A549 (cell line): ENCODE results near the gene PALLD. TPM values are rescaled to one million over a fixed set of nuclear protein-coding genes. Genes with fewer than 3 reads are reported as not detected.

Experiments
- ATAC-seq, 2 experiments: fragments of 200-7000 bp in 1 of 2; fragments of >200 bp in 1 of 2; cut with Nextera tagmentation in 1 of 2; cut with Tn5 transposase in 1 of 2; 3 replicates each; pipeline versions ENCODE4 v1.8.0 to v1.9.1; 2018 to 2020; ENCODE audit warnings: mild to moderate bottlenecking in 1 of 2, moderate library complexity in 1 of 2
- CTCF ChIA-PET: fragments of 300-600 bp; sonication (Branson Sonifier 250); formaldehyde crosslinking; extraction: SDS; loops from one replicate; lab custom pipeline; 2021; ENCODE audit warnings: antibody characterized with exemption, inconsistent platforms; lab: Yijun Ruan, JAX
- POLR2A ChIA-PET: fragments of 350-600 bp; formaldehyde crosslinking; extraction: SDS; loops from one replicate; lab custom pipeline; 2021; ENCODE audit warnings: antibody characterized with exemption, inconsistent platforms; lab: Yijun Ruan, JAX
- DNase-seq, 2 experiments: peaks; one replicate each; pipeline versions ENCODE4 v3.0.0 to v3.0.0-alpha.2; 2011 to 2016; ENCODE audit warnings: low read depth in 1 of 2, low spot score in 1 of 2
- FAIRE-seq: peaks from 2 replicates; lab custom pipeline; 2011; peaks lifted over from hg19 to GRCh38; lab: Jason Lieb, UNC
- H3K27ac ChIP-seq, 2 experiments: fragments of >200 bp; sonication (Bioruptor Twin); formaldehyde crosslinking; 3 replicates each; pipeline ENCODE4 v1.5.1; 2016 to 2017
- H3K4me1 ChIP-seq: fragments of >200 bp; sonication (Bioruptor Twin); formaldehyde crosslinking; 3 replicates; pipeline ENCODE4 v1.6.1; 2016
- H3K4me2 ChIP-seq: fragments of >200 bp; sonication (Bioruptor Twin); formaldehyde crosslinking; 3 replicates; pipeline ENCODE4 v1.6.1; 2016
- H3K4me3 ChIP-seq: fragments of >200 bp; sonication (Bioruptor Twin); formaldehyde crosslinking; 3 replicates; pipeline ENCODE4 v1.5.1; 2016
- H3K9me3 ChIP-seq: fragments of >200 bp; sonication (Bioruptor Twin); formaldehyde crosslinking; 3 replicates; pipeline ENCODE4 v1.6.1; 2016
- BCL3 ChIP-seq: fragments of >200 bp; sonication (Bioruptor Twin); formaldehyde crosslinking; IDR thresholded peaks from 3 replicates; pipeline ENCODE4 v1.6.1; 2016
- BHLHE40 ChIP-seq: IDR thresholded peaks from 2 replicates; pipeline ENCODE4 v1.6.1; 2012; ENCODE audit warnings: low read depth, low read length, inconsistent platforms
- CHD2 ChIP-seq: fragments of 150-350 bp; IDR thresholded peaks from 2 replicates; pipeline ENCODE4 v1.6.1; 2014; ENCODE audit warnings: low read length; ENCODE audit not compliant: partially characterized antibody
- CHD4 ChIP-seq: fragments of 200-600 bp; sonication (generic); IDR thresholded peaks from 2 replicates; pipeline ENCODE4 v1.6.1; 2016; ENCODE audit warnings: antibody characterized with exemption, mild to moderate bottlenecking, borderline replicate concordance
- CTCF ChIP-seq: fragments of >200 bp; sonication (Bioruptor Twin); formaldehyde crosslinking; IDR thresholded peaks from 3 replicates; pipeline ENCODE4 v1.5.1; 2016
- E2F6 ChIP-seq: IDR thresholded peaks from 2 replicates; pipeline ENCODE4 v1.6.1; 2012; ENCODE audit warnings: low read depth, borderline replicate concordance
- FOSB ChIP-seq: fragments of 250-450 bp; sonication (Bioruptor Pico); IDR thresholded peaks from 2 replicates; pipeline ENCODE4 v1.5.0; 2020; ENCODE audit warnings: mild to moderate bottlenecking, moderate library complexity
- FOXS1 ChIP-seq: fragments of 250-450 bp; sonication (Bioruptor Pico); IDR thresholded peaks from 2 replicates; pipeline ENCODE4 v1.5.0; 2020; ENCODE audit warnings: mild to moderate bottlenecking, moderate library complexity
- GATA3 ChIP-seq: IDR thresholded peaks from 2 replicates; pipeline ENCODE4 v1.6.1; 2012; ENCODE audit warnings: borderline replicate concordance
- HDAC2 ChIP-seq: fragments of 200-600 bp; sonication (generic); IDR thresholded peaks from 2 replicates; pipeline ENCODE4 v1.6.1; 2016
- POLR2AphosphoS2 ChIP-seq: conservative IDR thresholded peaks from 2 replicates; pipeline ENCODE4 v1.6.1; 2012; ENCODE audit warnings: low read length, improper control_type of control experiment, inconsistent platforms
- REST ChIP-seq: fragments of 200-600 bp; sonication (generic); IDR thresholded peaks from 2 replicates; pipeline ENCODE4 v1.6.1; 2016; ENCODE audit warnings: antibody characterized with exemption, mild to moderate bottlenecking, moderate library complexity
- SREBF2 ChIP-seq: fragments of 450-650 bp; IDR thresholded peaks from 2 replicates; pipeline ENCODE4 v1.6.1; 2014; ENCODE audit warnings: mild to moderate bottlenecking, moderate library complexity
- ZFP36 ChIP-seq: fragments of 450-650 bp; IDR thresholded peaks from 2 replicates; pipeline ENCODE4 v1.6.1; 2014; ENCODE audit warnings: borderline replicate concordance; ENCODE audit not compliant: partially characterized antibody
- ZNF302 ChIP-seq: fragments of 250-450 bp; sonication (Bioruptor Pico); IDR thresholded peaks from 2 replicates; pipeline ENCODE4 v1.9.0; 2021; ENCODE audit warnings: inconsistent platforms, mild to moderate bottlenecking, moderate library complexity
- WGBS: methylation state at CpG from one replicate; pipeline ENCODE4 v1.1.6; 2017; ENCODE audit errors: missing lambda C conversion rate; 5-methylcytosine and 5-hydroxymethylcytosine counted together
- polyA plus RNA-seq, 4 experiments: library from polyadenylated mRNA; depleted of rRNA in 3 of 4; stranded (reverse); fragments of >200 nt; fragmentation: RNase III in 1 of 4; extraction: RNeasy Plus Mini Kit Qiagen cat#74134 plus additional on column Dnase treatment in 1 of 4; gene quantifications; 2 replicates in 3 of 4; 3 replicates in 1 of 4; pipeline ENCODE4 v1.2.3, GENCODE V29; 2011 to 2017
- TF ChIP-seq, protein P1 (sequence below): IDR thresholded peaks from 2 replicates; pipeline ENCODE4 v1.6.1; 2012

The PALLD gene
- polyA plus RNA-seq, 2 of the 4 experiments (the other 2 are of a cell fraction) = 88.8 to 113 TPM

DNA sequence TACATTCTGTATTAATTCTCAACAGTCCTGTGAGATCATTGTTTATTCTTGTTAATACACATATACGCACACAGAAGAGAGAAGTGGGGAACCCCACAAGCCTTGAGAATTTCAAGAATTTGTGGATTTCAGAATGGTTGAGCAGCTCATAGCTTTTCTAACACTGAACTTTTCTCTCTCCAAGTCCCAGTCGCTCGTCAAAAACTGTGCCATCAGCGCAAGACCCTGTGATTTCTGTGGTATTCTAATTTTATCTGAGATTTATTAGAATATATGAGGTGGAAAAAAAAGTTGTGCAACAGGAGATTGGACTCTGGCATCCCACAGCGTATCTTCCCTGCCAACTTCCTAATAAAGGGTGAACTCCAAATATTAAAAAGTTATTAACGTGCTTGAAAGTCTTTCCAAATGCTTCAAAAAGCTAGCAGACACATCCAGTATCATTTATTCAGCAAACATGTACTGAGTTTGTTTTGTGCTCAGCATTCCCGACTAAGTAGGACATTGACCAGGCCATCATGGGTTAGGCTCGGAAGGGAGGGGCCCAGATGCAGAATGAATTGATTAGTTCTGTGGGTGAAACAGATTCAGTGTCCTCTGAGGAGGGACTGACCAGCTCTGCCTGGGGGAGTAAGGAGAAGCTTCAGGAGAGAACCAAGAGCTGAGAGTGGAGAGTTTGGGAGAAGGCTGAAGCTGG, 347.6 kb downstream of the PALLD start:
- CTCF ChIA-PET = interaction anchor here (1.0 to 2.0 kb wide), 3 partner anchors 12 to 135 kb away, joined by 3 to 4 read pairs (median 4); no protein-coding TSS in a partner anchor
- ATAC-seq (no peak), FAIRE-seq (no peak), DNase-seq (no peak)
- TF ChIP-seq SREBF2 = no peak
- TF ChIP-seq CTCF = no peak
- no peak for TF ChIP-seq ZFP36
- TF ChIP-seq CHD4 = no peak
- TF ChIP-seq REST = no peak
- TF ChIP-seq ZNF302 (CRISPR knock-in tag) = no peak
- TF ChIP-seq E2F6 = no peak
- no peak for TF ChIP-seq FOXS1
- TF ChIP-seq CHD2 = no peak
- no peak for TF ChIP-seq BHLHE40
- no peak for TF ChIP-seq HDAC2
- no peak for TF ChIP-seq BCL3
- no peak for TF ChIP-seq GATA3
- TF ChIP-seq FOSB (CRISPR knock-in tag) = no peak
- TF ChIP-seq, protein P1, sequence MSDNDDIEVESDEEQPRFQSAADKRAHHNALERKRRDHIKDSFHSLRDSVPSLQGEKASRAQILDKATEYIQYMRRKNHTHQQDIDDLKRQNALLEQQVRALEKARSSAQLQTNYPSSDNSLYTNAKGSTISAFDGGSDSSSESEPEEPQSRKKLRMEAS = no peak
- no peak for TF ChIP-seq POLR2AphosphoS2
- H3K9me3 ChIP-seq = no peaks in the 10 kb centered on the region
- WGBS = 80% methylated on average over 8 of the region's 8 CpGs
- H3K4me2 ChIP-seq = no peak overlapping the region
- POLR2A ChIA-PET = no interaction called here
- H3K4me1 ChIP-seq = peaks cover 85% of the 10 kb centered on the region
- no peak overlapping the region for H3K4me3 ChIP-seq
- 0 out of 6 replicates have a peak overlapping the region, but pooled peaks of 1 of the 2 experiments have one; percentile 6 for H3K27ac ChIP-seq

DNA sequence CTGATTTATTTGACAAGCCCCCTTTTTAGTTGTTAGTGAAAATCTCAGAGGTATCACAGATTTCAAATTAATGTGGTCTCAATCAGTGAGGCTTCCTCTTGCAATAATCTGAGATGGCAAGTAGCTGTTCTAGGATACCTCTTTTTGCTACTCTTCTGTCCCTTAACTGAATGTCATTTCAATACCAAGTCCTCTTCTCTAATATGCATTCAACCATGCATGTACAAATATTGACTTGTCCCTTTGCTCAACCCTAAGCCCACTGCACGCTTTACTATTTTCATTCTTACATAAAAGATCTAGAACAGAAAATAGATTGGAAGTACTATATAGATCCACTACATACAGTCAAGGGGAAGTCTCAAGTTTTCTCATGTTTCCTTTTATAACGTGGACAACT, 349.0 kb downstream of the PALLD start:
- DNase-seq (no peak), FAIRE-seq (no peak), ATAC-seq (no peak)
- no peaks in the 10 kb centered on the region for H3K9me3 ChIP-seq
- no peak overlapping the region for H3K4me3 ChIP-seq
- H3K4me2 ChIP-seq = no peak overlapping the region
- ChIA-PET POLR2A (no interaction called here), CTCF (interaction anchor here (0.7 kb wide), 1 partner anchor 657 kb away, joined by 3 read pairs; no protein-coding TSS in a partner anchor)
- WGBS = 95% methylated on average over 2 of the region's 2 CpGs
- H3K4me1 ChIP-seq = peaks cover 71% of the 10 kb centered on the region
- TF ChIP-seq HDAC2 = no peak
- no peak overlapping the region for H3K27ac ChIP-seq
